Testis (tissue), 2 donors: ENCODE data around the gene CTPS2.

Source experiments
- CTCF ChIP-seq, 3 experiments: fragments of 450-650 bp in 2 of 3; fragments of 200-600 bp in 1 of 3; sonication (generic) in 1 of 3; IDR thresholded peaks; one replicate each; pipeline ENCODE4 v1.5.1; 2016 to 2019; ENCODE audit warnings: antibody characterized with exemption in 3 of 3, mild to moderate bottlenecking in 2 of 3, moderate library complexity in 1 of 3
- POLR2A ChIP-seq: fragments of 450-650 bp; IDR thresholded peaks from one replicate; pipeline ENCODE4 v1.6.1; 2017; ENCODE audit warnings: antibody characterized with exemption, mild to moderate bottlenecking, moderate library complexity

GRCh38 chrX:16640823-16641222, 71.6 kb downstream of the CTPS2 start:
- TF ChIP-seq CTCF (IDR thresholded peaks at IDR 0.05) (no peak), POLR2A (no peak)
